Uterus (tissue), 2 donors: Measurements from ENCODE around the gene CACNB4.

Experiments
- POLR2A ChIP-seq, 2 donors: fragments of 450-650 bp; IDR thresholded peaks; one replicate each; pipeline ENCODE4 v1.6.1; 2016; ENCODE audit warnings: antibody characterized with exemption in 2 of 2, mild to moderate bottlenecking in 1 of 2, moderate library complexity in 1 of 2
- TF ChIP-seq, protein P1 (sequence below), 4 experiments: fragments of 200-600 bp in 2 of 4; fragments of 450-650 bp in 2 of 4; sonication (generic) in 2 of 4; IDR thresholded peaks; one replicate each; pipeline ENCODE4 v1.5.1; 2016 to 2019; ENCODE audit warnings: antibody characterized with exemption in 4 of 4, mild to moderate bottlenecking in 2 of 4, moderate library complexity in 1 of 4

DNA sequence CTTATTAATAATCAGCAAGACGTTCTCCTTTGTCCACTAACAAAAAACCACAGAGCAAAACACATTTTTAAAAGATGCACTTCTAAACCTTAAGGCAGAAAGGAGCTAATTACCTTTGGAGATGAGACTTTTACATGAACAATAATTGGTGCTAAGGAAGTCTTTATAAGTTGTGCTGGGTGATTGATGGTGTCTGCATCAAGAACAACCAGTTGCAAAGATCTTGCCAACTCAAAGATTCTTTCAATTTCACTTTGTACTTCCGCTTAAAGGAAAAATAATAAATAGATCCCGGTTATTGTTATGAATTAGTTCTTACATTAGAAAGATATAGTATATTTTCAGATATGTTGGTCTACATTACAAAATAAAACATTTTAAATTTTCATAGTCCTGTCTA lies 243.7 kb downstream of the CACNB4 start:
- TF ChIP-seq, protein P1, sequence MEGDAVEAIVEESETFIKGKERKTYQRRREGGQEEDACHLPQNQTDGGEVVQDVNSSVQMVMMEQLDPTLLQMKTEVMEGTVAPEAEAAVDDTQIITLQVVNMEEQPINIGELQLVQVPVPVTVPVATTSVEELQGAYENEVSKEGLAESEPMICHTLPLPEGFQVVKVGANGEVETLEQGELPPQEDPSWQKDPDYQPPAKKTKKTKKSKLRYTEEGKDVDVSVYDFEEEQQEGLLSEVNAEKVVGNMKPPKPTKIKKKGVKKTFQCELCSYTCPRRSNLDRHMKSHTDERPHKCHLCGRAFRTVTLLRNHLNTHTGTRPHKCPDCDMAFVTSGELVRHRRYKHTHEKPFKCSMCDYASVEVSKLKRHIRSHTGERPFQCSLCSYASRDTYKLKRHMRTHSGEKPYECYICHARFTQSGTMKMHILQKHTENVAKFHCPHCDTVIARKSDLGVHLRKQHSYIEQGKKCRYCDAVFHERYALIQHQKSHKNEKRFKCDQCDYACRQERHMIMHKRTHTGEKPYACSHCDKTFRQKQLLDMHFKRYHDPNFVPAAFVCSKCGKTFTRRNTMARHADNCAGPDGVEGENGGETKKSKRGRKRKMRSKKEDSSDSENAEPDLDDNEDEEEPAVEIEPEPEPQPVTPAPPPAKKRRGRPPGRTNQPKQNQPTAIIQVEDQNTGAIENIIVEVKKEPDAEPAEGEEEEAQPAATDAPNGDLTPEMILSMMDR (IDR thresholded peaks at IDR 0.05) = no peak
- TF ChIP-seq POLR2A (IDR thresholded peaks at IDR 0.05) = no peak
